Stimulated activated CD4-positive, alpha-beta T cell treated with anti-CD3 and anti-CD28 coated beads, Interleukin-1b, Interleukin-23, amount 100 ng/mL, for 24 hours (primary cell): Measurements from ENCODE around the gene APC.

ENCODE experiments used
- DNase-seq, 4 experiments: peaks; one replicate each; pipeline ENCODE4 v3.0.0-alpha.2; 2020; ENCODE audit warnings: low read depth in 4 of 4, low spot score in 1 of 4

Gene APC

DNA sequence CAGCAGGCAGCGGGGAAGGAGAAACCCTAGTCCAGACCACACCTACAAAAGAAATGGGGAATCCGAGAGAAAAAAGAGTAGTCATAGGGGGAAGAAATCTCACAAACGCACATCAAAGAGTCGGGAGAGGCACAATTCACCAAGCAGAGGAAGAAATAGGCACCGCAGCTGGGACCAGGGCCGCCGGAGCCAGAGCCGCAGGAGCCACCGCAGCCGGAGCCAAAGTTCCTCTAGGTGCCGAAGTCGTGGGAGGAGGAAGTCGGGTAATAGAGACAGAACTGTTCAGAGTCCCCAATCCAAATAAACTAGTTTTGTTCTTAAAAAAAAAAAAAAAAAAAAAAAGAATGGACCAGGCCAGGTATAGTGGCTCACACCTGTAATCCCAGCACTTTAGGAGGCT, 155.1 kb downstream of the APC start:
- DNase-seq = no peak

DNA sequence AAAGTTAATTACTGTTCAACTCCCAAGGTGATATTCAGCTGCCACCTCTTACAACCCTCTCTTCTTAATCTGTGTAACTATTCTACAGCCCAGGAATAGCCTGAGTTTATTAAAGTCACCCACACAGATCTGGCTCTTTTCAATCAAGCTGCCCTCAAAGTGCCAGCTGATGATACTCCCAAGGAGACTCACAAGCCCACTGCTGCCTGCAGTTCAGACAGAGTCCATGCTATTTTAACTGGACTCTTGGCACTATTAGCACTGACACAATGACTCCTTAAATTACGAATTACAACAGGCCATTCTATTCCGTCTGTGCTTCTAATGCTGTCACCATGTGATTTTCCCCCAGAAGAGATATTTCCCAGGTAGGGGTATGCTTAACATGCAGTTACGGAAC, 158.0 kb downstream of the APC start:
- no peak for DNase-seq
